ENCODE data around the gene BNC2. TPM values are rescaled to one million over a fixed set of nuclear protein-coding genes. Genes with fewer than 3 reads are reported as not detected.

Gene BNC2
- total RNA-seq, 1 donor from 2014 or later, result 38.0 TPM

GRCh38 chr9:16563446-16563845 is 307.0 kb downstream of the BNC2 start:
- FAIRE-seq, result no peak
- Mint-ChIP-seq H3K27me3 (ENCODE audit: low read depth, unreplicated experiment) (no peaks in the 10 kb centered on the region), H3K9me3 (ENCODE audit: unreplicated experiment) (no peaks in the 10 kb centered on the region), H3K27ac (ENCODE audit: unreplicated experiment) (no peak overlapping the region), H3K4me1 (ENCODE audit: low read depth, unreplicated experiment) (peaks cover 13% of the 10 kb centered on the region), H3K4me3 (ENCODE audit: unreplicated experiment) (no peak overlapping the region), H3K36me3 (ENCODE audit: low read depth, unreplicated experiment) (peaks cover 2% of the 10 kb centered on the region)
- Histone ChIP-seq H3K79me2 (ENCODE audit: insufficient read depth, low read length) (no peaks in the 10 kb centered on the region), H3K27ac (ENCODE audit: low read depth, low read length) (no peak overlapping the region), H3K9me3 (ENCODE audit: insufficient read depth, low read depth, low read length) (no peaks in the 10 kb centered on the region), H3K4me2 (ENCODE audit: low read length) (no peak overlapping the region), H2AFZ (ENCODE audit: low read depth, low read length) (no peak overlapping the region), H3K27me3 (ENCODE audit: insufficient read depth, low read length) (no peaks in the 10 kb centered on the region), H3K4me1 (ENCODE audit: insufficient read depth, low read length) (no peaks in the 10 kb centered on the region), H3K4me3 (ENCODE audit: insufficient read depth, low read depth, low read length) (no peak overlapping the region), H3K36me3 (ENCODE audit: insufficient read depth, low read length) (no peaks in the 10 kb centered on the region), H3K9ac (ENCODE audit: low read length) (no peak overlapping the region), H4K20me1 (ENCODE audit: insufficient read depth, low read length) (peaks cover 3% of the 10 kb centered on the region)
- DNase-seq (ENCODE audit: low read depth), result no peak
- no peak for TF ChIP-seq EZH2 (IDR thresholded peaks at IDR 0.05; ENCODE audit: insufficient read depth, low read length)
- TF ChIP-seq CTCF (IDR thresholded peaks at IDR 0.05; ENCODE audit: insufficient read depth, low read depth, low read length), result no peak

GRCh38 chr9:16561121-16561520 is 309.3 kb downstream of the BNC2 start:
- Histone ChIP-seq H3K27me3 (ENCODE audit: insufficient read depth, low read length) (no peaks in the 10 kb centered on the region), H3K4me2 (ENCODE audit: low read length) (no peak overlapping the region), H3K9me3 (ENCODE audit: insufficient read depth, low read depth, low read length) (no peaks in the 10 kb centered on the region), H4K20me1 (ENCODE audit: insufficient read depth, low read length) (peaks cover 3% of the 10 kb centered on the region), H3K4me1 (ENCODE audit: insufficient read depth, low read length) (no peaks in the 10 kb centered on the region), H3K9ac (ENCODE audit: low read length) (no peak overlapping the region), H3K79me2 (ENCODE audit: insufficient read depth, low read length) (peaks cover 3% of the 10 kb centered on the region), H3K4me3 (ENCODE audit: insufficient read depth, low read depth, low read length) (no peak overlapping the region), H3K36me3 (ENCODE audit: insufficient read depth, low read length) (no peaks in the 10 kb centered on the region), H3K27ac (ENCODE audit: low read depth, low read length) (no peak overlapping the region), H2AFZ (ENCODE audit: low read depth, low read length) (no peak overlapping the region)
- H3K27ac Mint-ChIP-seq (ENCODE audit: unreplicated experiment), result no peak overlapping the region
- TF ChIP-seq CTCF (IDR thresholded peaks at IDR 0.05; ENCODE audit: insufficient read depth, low read depth, low read length) (no peak), EZH2 (IDR thresholded peaks at IDR 0.05; ENCODE audit: insufficient read depth, low read length) (no peak)
- FAIRE-seq (no peak), DNase-seq (ENCODE audit: low read depth) (no peak)
- no peaks in the 10 kb centered on the region for H3K9me3 Mint-ChIP-seq (ENCODE audit: unreplicated experiment)
- peaks cover 13% of the 10 kb centered on the region for H3K4me1 Mint-ChIP-seq (ENCODE audit: low read depth, unreplicated experiment)
- H3K27me3 Mint-ChIP-seq (ENCODE audit: low read depth, unreplicated experiment), result no peaks in the 10 kb centered on the region
- H3K36me3 Mint-ChIP-seq (ENCODE audit: low read depth, unreplicated experiment), result peaks cover 2% of the 10 kb centered on the region
- no peak overlapping the region for H3K4me3 Mint-ChIP-seq (ENCODE audit: unreplicated experiment)

GRCh38 chr9:16559418-16560188 is 310.9 kb downstream of the BNC2 start:
- Histone ChIP-seq H3K4me2 (ENCODE audit: low read length) (no peak overlapping the region), H3K27me3 (ENCODE audit: insufficient read depth, low read length) (no peaks in the 10 kb centered on the region), H3K27ac (ENCODE audit: low read depth, low read length) (no peak overlapping the region), H3K9me3 (ENCODE audit: insufficient read depth, low read depth, low read length) (no peaks in the 10 kb centered on the region), H3K4me3 (ENCODE audit: insufficient read depth, low read depth, low read length) (no peak overlapping the region), H2AFZ (ENCODE audit: low read depth, low read length) (no peak overlapping the region), H3K4me1 (ENCODE audit: insufficient read depth, low read length) (no peaks in the 10 kb centered on the region), H3K9ac (ENCODE audit: low read length) (no peak overlapping the region), H4K20me1 (ENCODE audit: insufficient read depth, low read length) (peaks cover 3% of the 10 kb centered on the region), H3K36me3 (ENCODE audit: insufficient read depth, low read length) (no peaks in the 10 kb centered on the region), H3K79me2 (ENCODE audit: insufficient read depth, low read length) (peaks cover 3% of the 10 kb centered on the region)
- TF ChIP-seq EZH2 (IDR thresholded peaks at IDR 0.05; ENCODE audit: insufficient read depth, low read length) (no peak), CTCF (IDR thresholded peaks at IDR 0.05; ENCODE audit: insufficient read depth, low read depth, low read length) (no peak)
- peaks cover 2% of the 10 kb centered on the region for H3K36me3 Mint-ChIP-seq (ENCODE audit: low read depth, unreplicated experiment)
- DNase-seq (ENCODE audit: low read depth) (no peak), FAIRE-seq (no peak)
- peaks cover 13% of the 10 kb centered on the region for H3K4me1 Mint-ChIP-seq (ENCODE audit: low read depth, unreplicated experiment)
- no peak overlapping the region for H3K27ac Mint-ChIP-seq (ENCODE audit: unreplicated experiment)
- no peak overlapping the region for H3K4me3 Mint-ChIP-seq (ENCODE audit: unreplicated experiment)
- H3K9me3 Mint-ChIP-seq (ENCODE audit: unreplicated experiment), result no peaks in the 10 kb centered on the region
- H3K27me3 Mint-ChIP-seq (ENCODE audit: low read depth, unreplicated experiment), result no peaks in the 10 kb centered on the region

All from astrocyte (in vitro differentiated cells and primary cell).